ENCODE data around the gene IRF5.

The IRF5 gene

DNA sequence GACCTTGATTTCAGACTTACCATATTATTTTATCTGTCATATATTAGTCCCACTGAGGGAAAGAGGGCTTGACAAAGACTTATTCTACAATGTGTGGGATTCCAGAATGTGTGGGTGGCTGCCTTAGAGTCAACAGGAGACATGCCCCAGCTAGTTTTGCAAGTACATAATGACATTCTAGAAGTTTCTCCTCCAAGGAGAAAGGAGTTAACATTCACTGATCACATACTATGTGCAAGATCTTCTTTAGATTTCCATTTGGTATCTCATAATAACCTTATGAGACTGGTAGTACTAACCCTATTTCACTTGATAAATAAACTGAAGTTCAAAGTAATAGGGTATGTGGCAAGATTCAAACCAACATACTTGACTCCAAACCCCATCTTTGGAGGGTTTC, 25.2 kb downstream of the IRF5 start:
- no peak for DNase-seq (ENCODE audit: low read depth, low spot score)
- POLR2A ChIA-PET, result no interaction called here
- TF ChIP-seq, protein P1, sequence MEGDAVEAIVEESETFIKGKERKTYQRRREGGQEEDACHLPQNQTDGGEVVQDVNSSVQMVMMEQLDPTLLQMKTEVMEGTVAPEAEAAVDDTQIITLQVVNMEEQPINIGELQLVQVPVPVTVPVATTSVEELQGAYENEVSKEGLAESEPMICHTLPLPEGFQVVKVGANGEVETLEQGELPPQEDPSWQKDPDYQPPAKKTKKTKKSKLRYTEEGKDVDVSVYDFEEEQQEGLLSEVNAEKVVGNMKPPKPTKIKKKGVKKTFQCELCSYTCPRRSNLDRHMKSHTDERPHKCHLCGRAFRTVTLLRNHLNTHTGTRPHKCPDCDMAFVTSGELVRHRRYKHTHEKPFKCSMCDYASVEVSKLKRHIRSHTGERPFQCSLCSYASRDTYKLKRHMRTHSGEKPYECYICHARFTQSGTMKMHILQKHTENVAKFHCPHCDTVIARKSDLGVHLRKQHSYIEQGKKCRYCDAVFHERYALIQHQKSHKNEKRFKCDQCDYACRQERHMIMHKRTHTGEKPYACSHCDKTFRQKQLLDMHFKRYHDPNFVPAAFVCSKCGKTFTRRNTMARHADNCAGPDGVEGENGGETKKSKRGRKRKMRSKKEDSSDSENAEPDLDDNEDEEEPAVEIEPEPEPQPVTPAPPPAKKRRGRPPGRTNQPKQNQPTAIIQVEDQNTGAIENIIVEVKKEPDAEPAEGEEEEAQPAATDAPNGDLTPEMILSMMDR (IDR thresholded peaks at IDR 0.05; ENCODE audit: insufficient read depth, low read length, missing control alignments), result no peak
- no peak overlapping the region for H3K4me3 ChIP-seq (ENCODE audit: low read depth, low read length)
- CTCF ChIA-PET, result interaction anchor here (0.7 kb wide), 1 partner anchor 9 kb away, joined by 3 read pairs; no protein-coding TSS in a partner anchor

DNA sequence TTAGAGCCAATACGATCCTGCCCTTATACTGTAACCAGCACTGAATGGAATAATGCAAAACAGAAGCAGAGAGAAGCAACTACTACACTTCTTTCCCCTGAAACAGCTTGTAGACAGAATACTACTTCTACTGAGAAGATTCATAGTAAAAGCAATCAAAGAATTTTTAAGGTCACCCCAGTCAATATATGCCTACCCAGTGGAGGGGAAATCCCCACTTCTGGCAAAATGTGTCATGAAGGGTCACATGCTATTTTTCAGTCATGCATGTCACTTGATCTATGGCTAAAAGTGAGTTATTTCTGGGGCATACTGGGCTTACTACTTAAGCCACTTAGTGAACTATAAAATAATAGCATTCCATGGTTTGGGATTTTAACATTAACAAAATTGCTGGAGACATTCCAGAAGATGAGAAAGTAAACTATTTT, 25.6 kb downstream of the IRF5 start:
- TF ChIP-seq, protein P1 (IDR thresholded peaks at IDR 0.05; ENCODE audit: insufficient read depth, low read length, missing control alignments), result no peak
- H3K4me3 ChIP-seq (ENCODE audit: low read depth, low read length), result no peak overlapping the region
- DNase-seq (ENCODE audit: low read depth, low spot score), result peak; percentile 4
- POLR2A ChIA-PET, result no interaction called here
- CTCF ChIA-PET, result interaction anchor here (1.3 kb wide), 1 partner anchor 8 kb away, joined by 6 read pairs; no protein-coding TSS in a partner anchor

DNA sequence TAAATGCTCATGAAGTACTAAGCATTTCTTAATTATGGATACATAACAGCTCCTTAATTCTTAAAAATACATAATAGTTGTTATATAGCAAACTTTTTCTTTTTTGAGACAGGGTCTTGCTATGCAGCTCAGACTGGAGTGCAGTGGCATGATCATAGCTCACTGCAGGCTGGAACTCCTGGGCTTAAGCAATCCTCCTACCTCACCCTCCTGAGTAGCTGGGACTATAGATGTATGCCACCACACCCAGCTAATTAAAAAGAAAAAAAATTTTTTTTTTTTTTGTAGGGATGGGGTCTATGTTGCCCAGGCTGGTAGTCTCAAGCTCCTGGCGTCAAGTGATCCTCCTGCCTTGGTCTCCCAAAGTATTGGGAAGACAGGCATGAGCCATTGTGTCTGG, 30.9 kb downstream of the IRF5 start:
- ChIA-PET CTCF (interaction anchor here (0.8 to 0.9 kb wide), 2 partner anchors 61 to 124 kb away, joined by 3 to 4 read pairs; no protein-coding TSS in a partner anchor), POLR2A (no interaction called here)
- no peak for DNase-seq (ENCODE audit: low read depth, low spot score)
- TF ChIP-seq, protein P1 (IDR thresholded peaks at IDR 0.05; ENCODE audit: insufficient read depth, low read length, missing control alignments), result no peak
- H3K4me3 ChIP-seq (ENCODE audit: low read depth, low read length), result no peak overlapping the region

DNA sequence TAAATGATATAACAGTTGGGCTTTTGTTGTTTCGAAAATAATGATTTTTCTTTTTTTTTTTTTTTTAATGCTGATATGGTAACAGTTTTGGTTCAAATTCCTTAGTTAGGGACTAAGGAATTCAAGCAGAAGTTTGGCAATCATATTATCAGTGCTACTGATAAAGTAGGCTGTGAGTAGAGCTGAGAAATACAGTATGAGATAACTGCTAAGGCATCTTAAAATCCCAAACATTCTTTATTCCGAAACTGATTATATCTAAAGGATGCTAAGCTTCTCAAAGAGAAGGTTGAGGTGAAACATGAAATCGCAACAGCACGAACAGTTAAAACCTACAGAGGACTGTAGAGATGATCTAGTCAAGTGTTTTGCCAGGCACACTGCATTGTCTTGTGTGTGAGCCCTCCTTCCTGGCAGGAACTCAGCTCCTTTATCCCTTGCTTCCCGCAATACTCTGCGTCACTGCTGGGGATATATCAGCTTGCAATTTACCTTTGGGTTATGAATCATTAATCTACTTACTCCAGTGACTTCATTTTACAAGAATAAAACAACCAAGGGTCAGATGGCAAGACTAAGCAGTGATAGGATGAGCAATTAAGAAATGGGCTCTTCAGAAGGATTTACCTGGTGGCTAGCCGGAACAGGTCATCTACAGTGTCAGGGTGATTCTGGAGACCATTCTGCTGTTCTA, 36.7 kb downstream of the IRF5 start:
- POLR2A ChIA-PET, result no interaction called here
- no peak overlapping the region for H3K4me3 ChIP-seq (ENCODE audit: low read depth, low read length)
- CTCF ChIA-PET, result interaction anchor here (0.9 to 1.6 kb wide), 2 partner anchors 43 to 117 kb away, joined by 3 to 5 read pairs; no protein-coding TSS in a partner anchor
- TF ChIP-seq, protein P1 (IDR thresholded peaks at IDR 0.05; ENCODE audit: insufficient read depth, low read length, missing control alignments), result no peak
- DNase-seq (ENCODE audit: low read depth, low spot score), result no peak

DNA sequence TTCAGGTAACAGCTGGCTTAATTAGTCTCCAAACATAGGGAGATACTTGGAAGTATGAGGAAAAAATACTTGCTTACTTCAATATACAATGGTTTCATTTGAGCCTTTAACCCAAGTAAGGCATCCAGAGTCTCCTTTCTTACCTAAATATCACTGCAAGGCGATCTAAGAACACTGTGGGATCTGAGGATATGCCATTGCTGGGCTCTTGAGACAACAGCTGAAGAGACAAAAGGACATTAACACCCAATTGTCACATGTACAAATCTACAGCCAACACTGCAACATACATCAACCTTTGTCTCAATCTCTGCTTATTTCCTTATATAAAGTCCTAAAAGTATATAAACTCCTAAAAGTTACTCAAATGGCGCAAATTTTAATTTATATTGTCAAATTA, 44.4 kb downstream of the IRF5 start:
- no peak for DNase-seq (ENCODE audit: low read depth, low spot score)
- ChIA-PET CTCF (interaction anchor here (0.8 kb wide), 1 partner anchor 18 kb away, joined by 3 read pairs; no protein-coding TSS in a partner anchor), POLR2A (no interaction called here)
- no peak overlapping the region for H3K4me3 ChIP-seq (ENCODE audit: low read depth, low read length)
- TF ChIP-seq, protein P1 (IDR thresholded peaks at IDR 0.05; ENCODE audit: insufficient read depth, low read length, missing control alignments), result no peak

DNA sequence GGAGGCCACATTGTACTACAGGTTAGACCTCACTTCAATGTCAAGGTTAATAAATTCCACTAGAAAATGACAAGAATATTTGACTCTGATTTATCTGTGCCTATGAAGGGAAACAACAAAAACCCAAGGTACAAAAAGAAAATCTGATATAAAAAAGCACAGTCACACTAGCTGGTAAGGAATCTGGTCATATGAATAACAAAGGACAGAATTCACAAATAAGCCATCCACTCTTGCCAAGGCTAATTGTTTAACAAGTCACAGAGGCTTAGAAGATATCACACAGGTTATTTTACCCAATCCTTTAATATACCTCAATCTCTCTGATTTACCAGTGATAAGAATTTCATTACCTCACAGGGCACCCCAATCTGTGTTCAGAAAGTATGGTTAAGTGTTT, 47.9 kb downstream of the IRF5 start:
- POLR2A ChIA-PET, result no interaction called here

More for the DNA sequence above, 47.9 kb downstream of the IRF5 start:
- TF ChIP-seq, protein P1 (IDR thresholded peaks at IDR 0.05; ENCODE audit: insufficient read depth, low read length, missing control alignments), result no peak
- no peak overlapping the region for H3K4me3 ChIP-seq (ENCODE audit: low read depth, low read length)
- DNase-seq (ENCODE audit: low read depth, low spot score), result no peak
- CTCF ChIA-PET, result no interaction called here
